Keratinocyte (primary cell): ENCODE measurements around the gene ASIC2. TPM values are rescaled to one million over a fixed set of nuclear protein-coding genes. Genes with fewer than 3 reads are reported as not detected.

Experiments
- DNase-seq: peaks from one replicate; pipeline ENCODE4 v3.0.0-alpha.2; 2011; ENCODE audit warnings: low read depth, missing footprints, low spot score
- FAIRE-seq: peaks from 2 replicates; lab custom pipeline; 2011; peaks lifted over from hg19 to GRCh38; lab: Jason Lieb, UNC
- H2AFZ ChIP-seq: 2 replicates; pipeline ENCODE4 v1.6.0; 2012; ENCODE audit warnings: low read length, control low read depth, inconsistent platforms; ENCODE audit not compliant: control insufficient read depth
- H3K27ac ChIP-seq: 2 replicates; pipeline ENCODE4 v1.5.1; 2011; ENCODE audit warnings: low read length; ENCODE audit not compliant: control insufficient read depth, insufficient read depth
- H3K27me3 ChIP-seq: 3 replicates; pipeline ENCODE4 v1.6.0; 2011; ENCODE audit warnings: low read length; ENCODE audit not compliant: control insufficient read depth, insufficient read depth; ENCODE audit errors: extremely low read depth
- H3K36me3 ChIP-seq, 2 experiments: 2 replicates in 1 of 2; 3 replicates in 1 of 2; pipeline ENCODE4 v1.5.1; 2011; ENCODE audit warnings: low read length in 2 of 2, mild to moderate bottlenecking in 1 of 2; ENCODE audit not compliant: control insufficient read depth in 2 of 2, insufficient read depth in 2 of 2; ENCODE audit errors: extremely low read depth in 1 of 2
- H3K4me1 ChIP-seq: 3 replicates; pipeline ENCODE4 v1.5.1; 2011; ENCODE audit warnings: low read length; ENCODE audit not compliant: control insufficient read depth, insufficient read depth; ENCODE audit errors: extremely low read depth
- H3K4me2 ChIP-seq: 3 replicates; pipeline ENCODE4 v1.6.0; 2011; ENCODE audit warnings: low read depth, low read length; ENCODE audit not compliant: control insufficient read depth, insufficient read depth; ENCODE audit errors: extremely low read depth
- H3K4me3 ChIP-seq, 3 experiments: fragments of 200-600 bp in 1 of 3; sonication (generic) in 1 of 3; 2 replicates in 2 of 3; 3 replicates in 1 of 3; pipeline ENCODE4 v1.5.1; 2011 to 2016; ENCODE audit warnings: low read length in 3 of 3, mild to moderate bottlenecking in 3 of 3, control low read depth in 2 of 3, inconsistent platforms in 1 of 3, low read depth in 1 of 3, mixed read lengths in 1 of 3, mixed run types in 1 of 3, moderate library complexity in 1 of 3; ENCODE audit not compliant: control insufficient read depth in 2 of 3, insufficient read depth in 2 of 3; ENCODE audit errors: extremely low read depth in 1 of 3
- H3K79me2 ChIP-seq: 2 replicates; pipeline ENCODE4 v1.6.0; 2012; ENCODE audit warnings: low read length; ENCODE audit not compliant: control insufficient read depth, insufficient read depth
- H3K9ac ChIP-seq: 3 replicates; pipeline ENCODE4 v1.6.0; 2011; ENCODE audit warnings: low read length; ENCODE audit not compliant: control insufficient read depth, insufficient read depth; ENCODE audit errors: extremely low read depth
- H3K9me1 ChIP-seq: 3 replicates; pipeline ENCODE4 v1.6.0; 2011; ENCODE audit warnings: low read length; ENCODE audit not compliant: control insufficient read depth, insufficient read depth; ENCODE audit errors: extremely low read depth
- H3K9me3 ChIP-seq: 2 replicates; pipeline ENCODE4 v1.5.1; 2012; ENCODE audit warnings: low read depth, low read length; ENCODE audit not compliant: control insufficient read depth
- H4K20me1 ChIP-seq: 3 replicates; pipeline ENCODE4 v1.6.0; 2011; ENCODE audit warnings: low read length; ENCODE audit not compliant: control insufficient read depth, insufficient read depth; ENCODE audit errors: extremely low read depth
- CTCF ChIP-seq, 3 experiments: IDR thresholded peaks in 1 of 3; conservative IDR thresholded peaks in 1 of 3; optimal IDR thresholded peaks in 1 of 3; 2 replicates in 2 of 3; 3 replicates in 1 of 3; pipeline versions ENCODE3 to v1.5.1; 2011; ENCODE audit warnings: low read length in 3 of 3, mild to moderate bottlenecking in 3 of 3, moderate library complexity in 2 of 3, control low read depth in 1 of 3, inconsistent platforms in 1 of 3; ENCODE audit not compliant: insufficient read depth in 2 of 3; ENCODE audit errors: extremely low read depth in 1 of 3
- EZH2 ChIP-seq: IDR thresholded peaks from one replicate; pipeline ENCODE4 v1.6.1; 2012; ENCODE audit warnings: inconsistent platforms, mild to moderate bottlenecking, low read length, moderate library complexity
- dilution Hi-C: fragments of 300-500 bp; cut with MboI; formaldehyde crosslinking; loops from one replicate; pipeline ENCODE4 v1.7.0; 2020; ENCODE audit warnings: low sequenced_read_pairs; ENCODE audit not compliant: extremely low pct_ligation_motif_present
- polyA plus RNA-seq, 5 experiments: library from polyadenylated mRNA; depleted of rRNA in 3 of 5; stranded (reverse) in 3 of 5; stranded (forward) in 1 of 5; unstranded in 1 of 5; fragments of >200 nt; gene quantifications; 1 replicate in 1 of 5; 2 replicates in 3 of 5; 3 replicates in 1 of 5; pipeline versions ENCODE4 v1.2.1 to v1.2.3, GENCODE V29; 2011 to 2012; ENCODE audit warnings: missing spikeins in 2 of 5, low read depth in 1 of 5, low replicate concordance in 1 of 5

ASIC2 gene
- polyA plus RNA-seq, 1 donor (not counting 4 experiments of a cell fraction or from before 2014, with no cell fraction given) = not detected

DNA sequence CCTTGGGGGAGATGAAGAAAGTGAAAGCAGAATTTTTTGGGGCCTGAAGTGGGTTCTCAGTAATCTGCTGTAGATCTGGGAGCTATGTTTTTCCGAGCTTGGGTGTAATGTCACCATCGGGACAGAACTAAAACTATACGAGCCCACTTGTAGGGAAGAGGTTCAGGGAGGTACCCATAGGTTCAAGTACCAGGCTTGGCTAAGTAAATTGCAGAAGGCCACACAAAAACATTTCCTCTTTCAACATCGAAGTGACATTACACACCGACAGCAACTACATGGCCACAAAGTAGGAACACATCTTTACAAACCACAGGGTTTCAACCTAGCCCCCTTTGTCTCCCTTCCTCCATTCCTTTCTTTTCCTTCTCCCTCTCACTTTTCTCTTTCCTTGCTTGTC, 10.2 kb upstream of the ASIC2 start:
- peaks cover 11% of the 10 kb centered on the region for H3K27me3 ChIP-seq
- H2AFZ ChIP-seq = no peak overlapping the region
- H3K4me1 ChIP-seq = no peaks in the 10 kb centered on the region
- no peak overlapping the region for H3K4me3 ChIP-seq
- no peaks in the 10 kb centered on the region for H3K79me2 ChIP-seq
- H3K4me2 ChIP-seq = no peak overlapping the region
- H3K9me1 ChIP-seq = no peaks in the 10 kb centered on the region
- H3K36me3 ChIP-seq = no peaks in the 10 kb centered on the region
- DNase-seq = no peak
- dilution Hi-C loops = no loop called here
- H3K9me3 ChIP-seq = no peaks in the 10 kb centered on the region
- TF ChIP-seq CTCF (optimal IDR thresholded peaks at IDR 0.05 in 1 of 3, IDR thresholded peaks at IDR 0.05 in 1 of 3, conservative IDR thresholded peaks at IDR 0.05 in 1 of 3; ENCODE audit: extremely low read depth in 1 of 3, insufficient read depth in 2 of 3, low read length in 3 of 3) (no peak), EZH2 (no peak)
- H3K27ac ChIP-seq = no peak overlapping the region
- FAIRE-seq = no peak
- H3K9ac ChIP-seq = no peak overlapping the region
- no peaks in the 10 kb centered on the region for H4K20me1 ChIP-seq

DNA sequence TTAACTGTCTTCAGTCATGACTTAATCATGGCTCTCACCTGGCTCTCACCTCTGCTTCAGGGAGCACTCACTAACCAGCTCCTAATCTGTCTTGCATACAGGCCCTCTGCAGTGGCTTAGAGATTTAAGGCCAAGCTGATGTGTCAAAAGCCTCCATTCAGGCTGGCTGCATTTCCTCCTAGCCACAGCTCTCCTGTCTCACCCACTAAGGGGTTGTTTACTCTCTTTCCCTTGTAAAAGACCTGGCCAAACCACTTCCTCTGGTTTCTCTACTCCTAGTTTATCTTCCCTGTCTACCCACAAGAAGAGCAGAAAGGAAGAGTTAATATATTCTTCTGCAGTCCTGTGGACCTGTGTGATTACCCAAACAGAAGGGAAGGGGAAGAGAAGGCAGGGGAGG, 9.3 kb upstream of the ASIC2 start:
- Histone ChIP-seq H3K4me2 (no peak overlapping the region), H3K4me3 (no peak overlapping the region), H3K9ac (no peak overlapping the region), H3K9me3 (no peaks in the 10 kb centered on the region), H3K9me1 (no peaks in the 10 kb centered on the region), H3K79me2 (no peaks in the 10 kb centered on the region), H4K20me1 (no peaks in the 10 kb centered on the region), H3K27me3 (peaks cover 11% of the 10 kb centered on the region), H2AFZ (no peak overlapping the region), H3K36me3 (no peaks in the 10 kb centered on the region), H3K27ac (no peak overlapping the region), H3K4me1 (no peaks in the 10 kb centered on the region)
- TF ChIP-seq CTCF (optimal IDR thresholded peaks at IDR 0.05 in 1 of 3, IDR thresholded peaks at IDR 0.05 in 1 of 3, conservative IDR thresholded peaks at IDR 0.05 in 1 of 3; ENCODE audit: extremely low read depth in 1 of 3, insufficient read depth in 2 of 3, low read length in 3 of 3) (no peak), EZH2 (no peak)
- no peak for FAIRE-seq
- dilution Hi-C loops = no loop called here
- DNase-seq = no peak
